Endothelial cell of hepatic sinusoid (primary cell): ENCODE data around the gene NEDD4.
"Not testable (repeated sequence)": the region's sequence is repeated elsewhere in the genome, so short reads cannot be mapped to it uniquely, and the experiment has no call there.

Source experiments
- in situ Hi-C: cut with HindIII; loops from 2 replicates; pipeline ENCODE4 v1.10.0; 2017; ENCODE audit warnings: low sequenced_read_pairs

NEDD4 gene

GRCh38 chr15:55789066-55789660 lies 204.2 kb downstream of the NEDD4 start:
- in situ Hi-C loops: no loop called here

- in situ Hi-C loops: no loop called here
These were observed 207.1 kb downstream of the NEDD4 start for GRCh38 chr15:55786341-55786740.

GRCh38 chr15:55785593-55785992 lies 207.8 kb downstream of the NEDD4 start:
- in situ Hi-C loops: not testable (repeated sequence)

- in situ Hi-C loops: no loop called here
These were observed 209.1 kb downstream of the NEDD4 start for GRCh38 chr15:55784286-55784685.

GRCh38 chr15:55782901-55783300 lies 210.5 kb downstream of the NEDD4 start:
- in situ Hi-C loops: no loop called here

GRCh38 chr15:55780292-55780691 lies 213.1 kb downstream of the NEDD4 start:
- in situ Hi-C loops: no loop called here

- in situ Hi-C loops: loop anchor here (10.0 kb wide), 1 partner anchor 64 kb away; no protein-coding TSS in a partner anchor
These were observed 214.5 kb downstream of the NEDD4 start for GRCh38 chr15:55778932-55779331.
